ENCODE measurements around the gene RACGAP1. TPM values are rescaled to one million over a fixed set of nuclear protein-coding genes. Genes with fewer than 3 reads are reported as not detected.

RACGAP1 gene
- polyA plus RNA-seq, 1 of the 3 experiments (the other 2 are of a cell fraction) = 21.5 TPM

DNA sequence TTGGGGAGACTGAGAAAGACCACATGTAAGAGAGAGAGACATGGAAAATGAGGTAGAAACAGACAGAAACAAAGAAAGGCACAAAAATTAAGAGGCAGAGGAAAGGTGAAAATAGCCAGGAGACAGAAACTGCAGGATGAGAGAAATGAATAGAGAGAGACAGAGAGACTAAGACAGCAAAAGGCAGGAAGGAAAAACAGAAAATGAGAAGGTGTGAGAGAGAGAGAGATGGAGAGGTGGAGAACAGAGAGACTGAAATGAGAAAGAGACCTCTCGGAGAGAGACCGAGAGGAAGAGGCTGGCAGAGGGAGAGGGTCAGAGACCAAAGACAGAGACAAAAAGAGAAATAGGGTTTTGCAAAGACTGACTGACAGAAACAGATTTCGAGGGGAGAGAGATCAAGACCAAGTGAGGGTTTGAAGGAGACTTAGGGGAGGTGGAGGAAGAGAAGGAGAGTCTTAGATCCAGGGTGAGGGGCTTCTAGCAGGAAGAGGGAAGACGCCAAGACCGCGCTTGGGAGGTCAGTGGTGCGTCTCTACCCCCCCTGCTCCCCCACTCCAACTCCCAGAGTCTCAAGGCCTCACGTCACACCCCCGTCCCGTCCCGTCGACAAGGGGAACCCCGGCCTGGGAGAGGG lies 64.7 kb downstream of the RACGAP1 start:
- H3F3A ChIP-seq (replicated peaks; ENCODE audit: insufficient read depth) = no peaks in the 10 kb centered on the region
- H3K9me2 ChIP-seq = no peaks in the 10 kb centered on the region
- H3K4me3 ChIP-seq (ENCODE audit: low read depth in 2 of 2, low read length in 1 of 2) = no peak overlapping the region
- no peaks in the 10 kb centered on the region for H4K20me1 ChIP-seq (ENCODE audit: insufficient read depth)
- H3K9me3 ChIP-seq = no peaks in the 10 kb centered on the region
- TF ChIP-seq TAF1 (IDR thresholded peaks at IDR 0.05; ENCODE audit: borderline replicate concordance, low read depth, low read length) = no peak
- H3K27ac ChIP-seq (ENCODE audit: low read depth in 2 of 2, low read length in 1 of 2) = no peak overlapping the region
- H3K79me2 ChIP-seq (ENCODE audit: insufficient read depth) = no peaks in the 10 kb centered on the region
- POLR2A ChIA-PET = no interaction called here
- H3K27me3 ChIP-seq (ENCODE audit: insufficient read depth) = no peaks in the 10 kb centered on the region
- H3K36me3 ChIP-seq (replicated peaks in 1 of 2; ENCODE audit: control insufficient read depth in 1 of 2, insufficient read depth in 2 of 2, low read length in 1 of 2) = no peaks in the 10 kb centered on the region
- 97% methylated on average over 12 of the region's 13 CpGs for WGBS (ENCODE audit: low lambda C conversion rate)
- peaks cover 3 to 19% of the 10 kb centered on the region in 2 experiments; a peak in 3 of 4 replicates for H3K4me1 ChIP-seq (ENCODE audit: control insufficient read depth in 1 of 2, insufficient read depth in 2 of 2, low read depth in 1 of 2, low read length in 1 of 2)
- no peak overlapping the region; the same call in 1 of the 2 replicates for H3K9ac ChIP-seq
- CTCF ChIA-PET = interaction anchor here (1.1 to 20.3 kb wide), 8 partner anchors 10 to 215 kb away, joined by 3 to 1401 read pairs (median 6); partner anchors contain the start of genes AQP2, ASIC1 and COX14
- H2AFZ ChIP-seq (ENCODE audit: low read depth) = no peak overlapping the region
- H3K4me2 ChIP-seq = peak overlapping the region; percentile 62; the same call in 1 of the 2 replicates
- no peak for DNase-seq

DNA sequence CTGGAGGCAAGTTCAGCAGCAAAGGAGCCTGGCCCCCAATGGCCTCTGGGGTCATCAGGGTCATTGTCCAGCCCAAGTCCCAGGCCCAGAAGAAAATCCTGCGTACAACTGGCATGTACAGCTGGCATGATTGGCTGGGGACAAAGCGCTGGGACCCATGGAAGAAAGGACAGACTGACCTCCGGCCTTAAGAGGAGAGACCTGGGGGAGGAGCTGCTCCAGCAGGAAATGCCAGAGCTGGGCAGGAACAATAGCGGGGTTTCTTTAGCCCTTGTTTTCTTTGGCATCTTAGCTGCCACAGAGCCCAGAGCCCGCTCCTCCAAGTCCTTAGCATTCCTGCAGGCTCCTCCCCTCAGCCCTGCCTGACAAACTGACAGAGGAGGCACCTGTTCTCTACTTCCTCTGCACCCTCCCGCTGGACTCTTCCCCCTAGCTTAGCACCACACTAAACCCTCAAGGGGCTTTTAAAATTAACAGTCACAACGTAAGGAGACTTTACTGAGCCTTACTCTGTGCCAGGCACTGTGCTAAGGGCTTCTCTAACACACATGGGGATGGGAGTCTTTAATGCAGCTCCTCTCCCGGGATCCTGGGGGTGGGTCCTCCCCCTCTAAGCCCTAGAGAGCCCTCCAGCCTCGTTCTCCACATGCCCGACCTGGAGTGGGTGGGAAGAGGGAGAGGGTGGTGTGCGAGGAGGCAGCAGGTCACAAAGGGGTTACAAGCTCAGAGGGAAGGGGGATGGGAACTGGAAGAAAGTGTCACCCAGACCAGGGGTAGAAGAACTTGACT lies 65.4 kb downstream of the RACGAP1 start:
- no peak for TF ChIP-seq CHD2 (IDR thresholded peaks at IDR 0.05; ENCODE audit: low read length, partially characterized antibody)
- TF ChIP-seq TAF1 (IDR thresholded peaks at IDR 0.05; ENCODE audit: borderline replicate concordance, low read depth, low read length) = no peak
- TF ChIP-seq EP300 (IDR thresholded peaks at IDR 0.05; ENCODE audit: borderline replicate concordance in 1 of 2, low read depth in 1 of 2, low read length in 1 of 2) = 0 out of 4 replicates have a peak, but pooled peaks of 1 of the 2 experiments have one; percentile 49
- peak; percentile 41 for TF ChIP-seq TCF12 (IDR thresholded peaks at IDR 0.05)
- TF ChIP-seq NFIC (IDR thresholded peaks at IDR 0.05; ENCODE audit: borderline replicate concordance) = peak; percentile 80
- TF ChIP-seq JUND (IDR thresholded peaks at IDR 0.05) = no peak
- 0 out of 2 replicates have a peak, but pooled peaks have one; percentile 30 for TF ChIP-seq RXRA (IDR thresholded peaks at IDR 0.05; ENCODE audit: borderline replicate concordance, low read depth)
- TF ChIP-seq, protein P1, sequence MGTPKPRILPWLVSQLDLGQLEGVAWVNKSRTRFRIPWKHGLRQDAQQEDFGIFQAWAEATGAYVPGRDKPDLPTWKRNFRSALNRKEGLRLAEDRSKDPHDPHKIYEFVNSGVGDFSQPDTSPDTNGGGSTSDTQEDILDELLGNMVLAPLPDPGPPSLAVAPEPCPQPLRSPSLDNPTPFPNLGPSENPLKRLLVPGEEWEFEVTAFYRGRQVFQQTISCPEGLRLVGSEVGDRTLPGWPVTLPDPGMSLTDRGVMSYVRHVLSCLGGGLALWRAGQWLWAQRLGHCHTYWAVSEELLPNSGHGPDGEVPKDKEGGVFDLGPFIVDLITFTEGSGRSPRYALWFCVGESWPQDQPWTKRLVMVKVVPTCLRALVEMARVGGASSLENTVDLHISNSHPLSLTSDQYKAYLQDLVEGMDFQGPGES (IDR thresholded peaks at IDR 0.05; ENCODE audit: low read depth, low read length) = no peak
- TF ChIP-seq NRF1 (IDR thresholded peaks at IDR 0.05; ENCODE audit: low read depth, low read length) = no peak
- TF ChIP-seq FOXM1 (IDR thresholded peaks at IDR 0.05; ENCODE audit: low read depth) = no peak
- no peak for TF ChIP-seq TEAD4 (IDR thresholded peaks at IDR 0.05; ENCODE audit: borderline replicate concordance, insufficient read depth)
- TF ChIP-seq GABPA (IDR thresholded peaks at IDR 0.05; ENCODE audit: low read depth) = no peak
- no peak for TF ChIP-seq SIN3A (IDR thresholded peaks at IDR 0.05; ENCODE audit: borderline replicate concordance, low read depth, low read length)
- TF ChIP-seq ELF1 (IDR thresholded peaks at IDR 0.05) = 0 out of 2 replicates have a peak, but pooled peaks have one; percentile 10
- TF ChIP-seq, protein P2, sequence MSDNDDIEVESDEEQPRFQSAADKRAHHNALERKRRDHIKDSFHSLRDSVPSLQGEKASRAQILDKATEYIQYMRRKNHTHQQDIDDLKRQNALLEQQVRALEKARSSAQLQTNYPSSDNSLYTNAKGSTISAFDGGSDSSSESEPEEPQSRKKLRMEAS (IDR thresholded peaks at IDR 0.05; ENCODE audit: low read depth) = no peak
- ChIA-PET CTCF (interaction anchor here (0.9 to 20.3 kb wide), 9 partner anchors 7 to 151 kb away, joined by 3 to 1401 read pairs (median 7); partner anchors contain the start of genes AQP2 and ASIC1), POLR2A (no interaction called here)
- DNase-seq = no peak
- WGBS (ENCODE audit: low lambda C conversion rate) = 64% methylated on average over 11 of the region's 11 CpGs
- no peaks in the 10 kb centered on the region for H3K36me3 ChIP-seq (replicated peaks in 1 of 2; ENCODE audit: control insufficient read depth in 1 of 2, insufficient read depth in 2 of 2, low read length in 1 of 2)
- H3F3A ChIP-seq (replicated peaks; ENCODE audit: insufficient read depth) = no peaks in the 10 kb centered on the region
- H3K4me2 ChIP-seq = peak overlapping the region; percentile 62
- H4K20me1 ChIP-seq (ENCODE audit: insufficient read depth) = no peaks in the 10 kb centered on the region
- no peak overlapping the region; the same call in 1 of the 2 replicates for H3K9ac ChIP-seq
- peaks cover 3 to 19% of the 10 kb centered on the region in 2 experiments; a peak in 3 of 4 replicates for H3K4me1 ChIP-seq (ENCODE audit: control insufficient read depth in 1 of 2, insufficient read depth in 2 of 2, low read depth in 1 of 2, low read length in 1 of 2)
- H3K9me3 ChIP-seq = no peaks in the 10 kb centered on the region
- H3K27me3 ChIP-seq (ENCODE audit: insufficient read depth) = no peaks in the 10 kb centered on the region
- H3K4me3 ChIP-seq (ENCODE audit: low read depth in 2 of 2, low read length in 1 of 2) = no peak overlapping the region
- no peaks in the 10 kb centered on the region for H3K79me2 ChIP-seq (ENCODE audit: insufficient read depth)
- H3K9me2 ChIP-seq = no peaks in the 10 kb centered on the region
- H2AFZ ChIP-seq (ENCODE audit: low read depth) = peak overlapping the region; percentile 82; the same call in 1 of the 2 replicates
- 0 out of 4 replicates have a peak overlapping the region, but pooled peaks of 1 of the 2 experiments have one; percentile 18 for H3K27ac ChIP-seq (ENCODE audit: low read depth in 2 of 2, low read length in 1 of 2)
